GM21515 (cell line): ENCODE data around the gene ZDHHC17.

ENCODE experiments used
- ATAC-seq: cut with Tn5 transposase; IDR thresholded peaks from one replicate; pipeline ENCODE4 v1.9.1; 2021; ENCODE audit not compliant: unreplicated experiment

The ZDHHC17 gene

GRCh38 chr12:76813265-76813664 lies 49.4 kb downstream of the ZDHHC17 start:
- ATAC-seq = no peak

- ATAC-seq = no peak
These were observed 50.1 kb downstream of the ZDHHC17 start for GRCh38 chr12:76813972-76814371.

- ATAC-seq = no peak
These were observed 57.1 kb downstream of the ZDHHC17 start for GRCh38 chr12:76820888-76821482.

GRCh38 chr12:76830436-76830835 lies 66.5 kb downstream of the ZDHHC17 start:
- no peak for ATAC-seq

- ATAC-seq = no peak
These were observed 72.7 kb downstream of the ZDHHC17 start for GRCh38 chr12:76836633-76837032.

- ATAC-seq = no peak
These were observed 83.3 kb downstream of the ZDHHC17 start for GRCh38 chr12:76847260-76847659.

- no peak for ATAC-seq
These were observed 84.2 kb downstream of the ZDHHC17 start for GRCh38 chr12:76848132-76848531.

GRCh38 chr12:76852106-76852505 lies 88.2 kb downstream of the ZDHHC17 start:
- no peak for ATAC-seq

GRCh38 chr12:76855271-76855670 lies 91.4 kb downstream of the ZDHHC17 start:
- ATAC-seq = no peak

- ATAC-seq = no peak
These were observed 92.2 kb downstream of the ZDHHC17 start for GRCh38 chr12:76856018-76856644.

GRCh38 chr12:76859611-76860010 lies 95.7 kb downstream of the ZDHHC17 start:
- no peak for ATAC-seq

GRCh38 chr12:76860256-76860655 lies 96.3 kb downstream of the ZDHHC17 start:
- ATAC-seq = no peak

GRCh38 chr12:76863005-76863670 lies 99.2 kb downstream of the ZDHHC17 start:
- ATAC-seq = no peak

GRCh38 chr12:76863837-76864236 lies 99.9 kb downstream of the ZDHHC17 start:
- no peak for ATAC-seq

- peak; percentile 77 for ATAC-seq
These were observed 101.0 kb downstream of the ZDHHC17 start for GRCh38 chr12:76864791-76865400.

GRCh38 chr12:76866151-76866567 lies 102.2 kb downstream of the ZDHHC17 start:
- no peak for ATAC-seq

- no peak for ATAC-seq
These were observed 102.8 kb downstream of the ZDHHC17 start for GRCh38 chr12:76866726-76867125.

- no peak for ATAC-seq
These were observed 107.2 kb downstream of the ZDHHC17 start for GRCh38 chr12:76871082-76871481.

GRCh38 chr12:76871742-76872141 lies 107.8 kb downstream of the ZDHHC17 start:
- ATAC-seq = no peak

GRCh38 chr12:76872415-76872814 lies 108.5 kb downstream of the ZDHHC17 start:
- ATAC-seq = no peak

GRCh38 chr12:76874027-76874426 lies 110.1 kb downstream of the ZDHHC17 start:
- ATAC-seq = no peak
